OCI-LY7 (cell line): Measurements from ENCODE around the gene GPR149. TPM values are rescaled to one million over a fixed set of nuclear protein-coding genes. Genes with fewer than 3 reads are reported as not detected.

ENCODE experiments used
- BruUV-seq: library from RNA; stranded (reverse); fragments of 400-500 nt; replicated peaks from 2 replicates; lab custom pipeline; 2021; lab: Mats Ljungman, UMichigan
- CTCF ChIA-PET: fragments of 300-600 bp; sonication (Branson Sonifier 250); formaldehyde crosslinking; loops from one replicate; lab custom pipeline; 2022; ENCODE audit warnings: antibody characterized with exemption; ENCODE audit not compliant: unreplicated experiment; lab: Charles Lee
- POLR2A ChIA-PET: fragments of 300-600 bp; sonication (Branson Sonifier 250); formaldehyde crosslinking; loops from one replicate; lab custom pipeline; 2022; ENCODE audit warnings: antibody characterized with exemption; lab: Charles Lee
- DNase-seq: peaks from one replicate; pipeline ENCODE4 v3.0.0-alpha.2; 2015; ENCODE audit warnings: low spot score
- H2AFZ ChIP-seq: fragments of 200-600 bp; sonication (generic), shearing (Covaris generic); 2 replicates; pipeline ENCODE4 v1.6.1; 2014; ENCODE audit warnings: mild to moderate bottlenecking, antibody characterized with exemption, low read length, moderate library complexity
- H3K27ac ChIP-seq: fragments of 200-600 bp; sonication (generic); 2 replicates; pipeline ENCODE4 v1.5.1; 2014; ENCODE audit warnings: mixed run types, low read depth, mild to moderate bottlenecking, moderate library complexity, low read length, inconsistent platforms; ENCODE audit not compliant: poor library complexity, severe bottlenecking
- H3K36me3 ChIP-seq: fragments of 200-600 bp; sonication (generic); 2 replicates; pipeline ENCODE4 v1.6.1; 2014; ENCODE audit warnings: mild to moderate bottlenecking, antibody characterized with exemption, low read length, moderate library complexity, mixed read lengths; ENCODE audit not compliant: insufficient read depth
- H3K4me1 ChIP-seq: fragments of 200-600 bp; sonication (generic); 2 replicates; pipeline ENCODE4 v1.5.1; 2014; ENCODE audit warnings: mild to moderate bottlenecking, low read length; ENCODE audit not compliant: insufficient read depth, poor library complexity, severe bottlenecking
- H3K4me2 ChIP-seq: fragments of 200-600 bp; sonication (generic); 2 replicates; pipeline ENCODE4 v1.6.1; 2014; ENCODE audit warnings: mild to moderate bottlenecking, low read length
- H3K4me3 ChIP-seq: fragments of 200-600 bp; sonication (generic); 2 replicates; pipeline ENCODE4 v1.5.1; 2014; ENCODE audit warnings: mild to moderate bottlenecking, low read depth, low read length; ENCODE audit not compliant: poor library complexity, severe bottlenecking
- H3K79me2 ChIP-seq: fragments of 200-600 bp; sonication (generic); 2 replicates; pipeline ENCODE4 v1.6.1; 2016; ENCODE audit warnings: low read depth, mild to moderate bottlenecking, low read length, moderate library complexity, mixed read lengths; ENCODE audit not compliant: insufficient read depth
- H3K9me2 ChIP-seq: fragments of 200-600 bp; sonication (generic); 2 replicates; pipeline ENCODE4 v1.6.1; 2016; ENCODE audit warnings: mild to moderate bottlenecking, low read length, mixed read lengths; ENCODE audit not compliant: insufficient read depth
- H3K9me3 ChIP-seq: fragments of 200-600 bp; sonication (generic); 2 replicates; pipeline ENCODE4 v1.6.1; 2014; ENCODE audit warnings: mild to moderate bottlenecking, mixed run types, low read length, mixed read lengths
- H4K20me1 ChIP-seq: fragments of 200-600 bp; sonication (generic); 2 replicates; pipeline ENCODE4 v1.6.1; 2014; ENCODE audit warnings: mild to moderate bottlenecking, antibody characterized with exemption, low read length, moderate library complexity, mixed read lengths; ENCODE audit not compliant: insufficient read depth
- CTCF ChIP-seq: fragments of 200-600 bp; sonication (generic); conservative IDR thresholded peaks from 2 replicates; pipeline ENCODE4 v1.5.1; 2014; ENCODE audit warnings: mild to moderate bottlenecking, antibody characterized with exemption, low read length, moderate library complexity, mixed read lengths
- EZH2phosphoT487 ChIP-seq: fragments of 200-600 bp; sonication (generic); IDR thresholded peaks from 2 replicates; pipeline ENCODE4 v1.6.1; 2018; ENCODE audit warnings: low read depth, borderline replicate concordance, mild to moderate bottlenecking, mixed run types, antibody characterized with exemption, low read length, moderate library complexity, mixed read lengths
- intact Hi-C: fragments of 100-400 bp; cut with micrococcal nuclease; formaldehyde crosslinking; loops from one replicate; pipeline ENCODE4 v1.10.0; 2022; ENCODE audit not compliant: unreplicated experiment
- total RNA-seq, 2 experiments: library from RNA; depleted of rRNA in 1 of 2; stranded (reverse); fragments of >200 nt in 1 of 2; shearing (Covaris generic) in 1 of 2; gene quantifications; 2 replicates each; pipeline ENCODE4 v1.2.3, GENCODE V29; 2014 to 2022

GPR149 gene
- total RNA-seq, 2 experiments from 2014 or later, result not detected

GRCh38 chr3:154427685-154428285, 2.2 kb downstream of the GPR149 start:
- intact Hi-C loops, result no loop called here
- POLR2A ChIA-PET, result no interaction called here
- no peak overlapping the region for H3K4me3 ChIP-seq
- no peaks in the 10 kb centered on the region for H4K20me1 ChIP-seq
- no peaks in the 10 kb centered on the region for H3K9me3 ChIP-seq
- no peak overlapping the region for H2AFZ ChIP-seq
- DNase-seq, result no peak
- H3K27ac ChIP-seq, result no peak overlapping the region
- H3K36me3 ChIP-seq, result no peaks in the 10 kb centered on the region
- CTCF ChIA-PET, result no interaction called here
- TF ChIP-seq EZH2phosphoT487 (no peak), CTCF (no peak)
- no TSS peak for BruUV-seq
- no peaks in the 10 kb centered on the region for H3K9me2 ChIP-seq
- no peaks in the 10 kb centered on the region for H3K4me1 ChIP-seq
- no peak overlapping the region for H3K4me2 ChIP-seq
- H3K79me2 ChIP-seq, result no peaks in the 10 kb centered on the region

DNA sequence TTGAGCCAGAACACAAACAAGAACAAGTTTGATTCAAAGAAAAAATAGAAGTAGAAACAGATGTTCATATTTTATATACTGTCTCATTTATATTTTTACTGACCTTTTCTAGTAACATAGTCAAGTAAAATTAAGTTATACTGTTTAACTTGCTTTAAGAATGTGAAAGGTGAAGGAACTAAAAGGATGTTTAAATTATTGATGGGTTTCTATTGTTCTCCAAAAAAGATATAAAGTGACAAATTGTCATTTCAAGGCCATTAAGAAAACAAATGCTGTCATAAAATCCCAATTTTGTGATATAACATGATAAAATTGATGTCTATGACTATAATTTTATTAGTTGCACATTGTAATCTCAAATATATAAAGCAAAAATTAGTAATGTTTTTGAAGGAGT, 7.3 kb downstream of the GPR149 start:
- intact Hi-C loops, result no loop called here
- TF ChIP-seq EZH2phosphoT487, result no peak
- CTCF ChIA-PET, result no interaction called here

GRCh38 chr3:154421083-154421482, 8.9 kb downstream of the GPR149 start:
- H4K20me1 ChIP-seq, result no peaks in the 10 kb centered on the region
- ChIA-PET POLR2A (interaction anchor here (1.1 kb wide), 1 partner anchor 77 kb away, joined by 3 read pairs; no protein-coding TSS in a partner anchor), CTCF (no interaction called here)
- H3K4me2 ChIP-seq, result no peak overlapping the region
- no peak overlapping the region for H2AFZ ChIP-seq
- H3K4me3 ChIP-seq, result no peak overlapping the region
- peak; percentile 2 for DNase-seq
- no peak overlapping the region for H3K27ac ChIP-seq
- no peaks in the 10 kb centered on the region for H3K9me2 ChIP-seq
- H3K9me3 ChIP-seq, result no peaks in the 10 kb centered on the region
- no TSS peak for BruUV-seq
- no peaks in the 10 kb centered on the region for H3K4me1 ChIP-seq
- intact Hi-C loops, result no loop called here
- no peaks in the 10 kb centered on the region for H3K36me3 ChIP-seq
- no peaks in the 10 kb centered on the region for H3K79me2 ChIP-seq
- TF ChIP-seq CTCF, result no peak
- TF ChIP-seq EZH2phosphoT487, result no peak

More for the DNA sequence above, 7.3 kb downstream of the GPR149 start:
- no peak for DNase-seq
- no peak overlapping the region for H3K27ac ChIP-seq
- no peaks in the 10 kb centered on the region for H3K4me1 ChIP-seq
- H3K36me3 ChIP-seq, result no peaks in the 10 kb centered on the region
- H3K9me3 ChIP-seq, result no peaks in the 10 kb centered on the region
- H3K4me3 ChIP-seq, result no peak overlapping the region
- POLR2A ChIA-PET, result no interaction called here
- no peaks in the 10 kb centered on the region for H3K79me2 ChIP-seq
- no TSS peak for BruUV-seq
- H4K20me1 ChIP-seq, result no peaks in the 10 kb centered on the region
- H3K9me2 ChIP-seq, result no peaks in the 10 kb centered on the region
- H2AFZ ChIP-seq, result no peak overlapping the region
- H3K4me2 ChIP-seq, result no peak overlapping the region
